B cell (primary cell): ENCODE results near the gene TOMM40.

Experiments used
- EZH2 ChIP-seq: IDR thresholded peaks from 2 replicates; pipeline ENCODE4 v1.6.1; 2012; ENCODE audit warnings: borderline replicate concordance, low read depth, mild to moderate bottlenecking, moderate library complexity, low read length; ENCODE audit not compliant: insufficient read depth, poor library complexity, severe bottlenecking
- TF ChIP-seq, protein P1 (sequence below): fragments of 200-600 bp; IDR thresholded peaks from one replicate; pipeline ENCODE4 v1.8.0; 2022; ENCODE audit warnings: antibody characterized with exemption, mild to moderate bottlenecking

DNA sequence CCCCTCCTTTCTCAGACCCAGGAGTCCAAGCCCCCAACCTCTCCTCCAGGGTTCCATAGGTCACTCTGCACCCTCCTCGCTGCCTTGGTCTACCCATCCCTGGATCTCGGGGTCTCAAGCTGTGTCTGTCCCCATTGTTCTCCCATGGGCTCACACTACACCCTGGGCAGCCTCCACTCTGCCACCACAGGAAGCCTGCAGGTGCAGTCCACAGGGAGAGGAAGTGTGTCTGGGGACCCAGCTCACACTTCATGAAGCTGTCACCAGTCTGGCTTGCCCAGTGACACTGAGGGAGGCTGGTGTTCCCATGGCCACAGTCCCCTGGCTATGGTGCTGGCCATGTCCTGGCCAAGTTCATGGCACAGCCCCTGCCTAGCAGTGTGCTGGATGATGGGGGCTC is 39.6 kb upstream of the TOMM40 start:
- TF ChIP-seq EZH2: no peak
- TF ChIP-seq, protein P1, sequence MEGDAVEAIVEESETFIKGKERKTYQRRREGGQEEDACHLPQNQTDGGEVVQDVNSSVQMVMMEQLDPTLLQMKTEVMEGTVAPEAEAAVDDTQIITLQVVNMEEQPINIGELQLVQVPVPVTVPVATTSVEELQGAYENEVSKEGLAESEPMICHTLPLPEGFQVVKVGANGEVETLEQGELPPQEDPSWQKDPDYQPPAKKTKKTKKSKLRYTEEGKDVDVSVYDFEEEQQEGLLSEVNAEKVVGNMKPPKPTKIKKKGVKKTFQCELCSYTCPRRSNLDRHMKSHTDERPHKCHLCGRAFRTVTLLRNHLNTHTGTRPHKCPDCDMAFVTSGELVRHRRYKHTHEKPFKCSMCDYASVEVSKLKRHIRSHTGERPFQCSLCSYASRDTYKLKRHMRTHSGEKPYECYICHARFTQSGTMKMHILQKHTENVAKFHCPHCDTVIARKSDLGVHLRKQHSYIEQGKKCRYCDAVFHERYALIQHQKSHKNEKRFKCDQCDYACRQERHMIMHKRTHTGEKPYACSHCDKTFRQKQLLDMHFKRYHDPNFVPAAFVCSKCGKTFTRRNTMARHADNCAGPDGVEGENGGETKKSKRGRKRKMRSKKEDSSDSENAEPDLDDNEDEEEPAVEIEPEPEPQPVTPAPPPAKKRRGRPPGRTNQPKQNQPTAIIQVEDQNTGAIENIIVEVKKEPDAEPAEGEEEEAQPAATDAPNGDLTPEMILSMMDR: no peak
